HCT116 (cell line): ENCODE results near the gene PHF21A. TPM values are rescaled to one million over a fixed set of nuclear protein-coding genes. Genes with fewer than 3 reads are reported as not detected.
A peak's percentile ranks its signal among the peaks of the same experiment; 100 is the strongest.

ENCODE experiments used
- ATAC-seq: fragments of 200-7000 bp; cut with Tn5 transposase; 2 replicates; pipeline ENCODE4 v1.9.1; 2020; ENCODE audit warnings: mild to moderate bottlenecking, moderate library complexity
- BruUV-seq: library from RNA; stranded (reverse); fragments of 400-500 nt; replicated peaks from 2 replicates; lab custom pipeline; 2021; lab: Mats Ljungman, UMichigan
- CTCF ChIA-PET: fragments of 300-600 bp; sonication (Branson Sonifier 250); formaldehyde crosslinking; loops from one replicate; lab custom pipeline; 2021; ENCODE audit warnings: antibody characterized with exemption; lab: Charles Lee
- POLR2A ChIA-PET: fragments of 300-600, 350-600 bp; sonication (Branson Sonifier 250); formaldehyde crosslinking; loops from one replicate; lab custom pipeline; 2021; ENCODE audit warnings: antibody characterized with exemption; lab: Charles Lee
- RAD21 ChIA-PET, 2 experiments: fragments of 300-600 bp; sonication (Branson Sonifier 250); formaldehyde crosslinking; loops; one replicate each; lab custom pipeline; 2023; ENCODE audit warnings: low total read pairs in 2 of 2; ENCODE audit not compliant: uncharacterized antibody in 2 of 2, unreplicated experiment in 2 of 2, low non-redundant PET in 1 of 2; lab: Charles Lee
- DNase-seq: peaks from one replicate; pipeline ENCODE4 v3.0.0-alpha.2; 2010; ENCODE audit warnings: low read depth, low spot score
- H2AFZ ChIP-seq: fragments of 200-600 bp; shearing (Covaris generic), sonication (generic); 2 replicates; pipeline ENCODE4 v1.6.1; 2017; ENCODE audit warnings: low read depth, mixed run types, mixed read lengths, antibody characterized with exemption, low read length; ENCODE audit not compliant: poor library complexity, severe bottlenecking
- H3K27ac ChIP-seq: 2 replicates; pipeline ENCODE4 v1.5.1; 2012; ENCODE audit warnings: low read depth, low read length
- H3K27me3 ChIP-seq: fragments of 200-600 bp; sonication (generic); 2 replicates; pipeline ENCODE4 v1.6.1; 2016; ENCODE audit warnings: mixed run types, low read length, mixed read lengths; ENCODE audit not compliant: insufficient read depth
- H3K36me3 ChIP-seq, 2 experiments: fragments of 200-500 bp in 1 of 2; fragments of 200-600 bp in 1 of 2; sonication (Bioruptor generic) in 1 of 2; sonication (generic) in 1 of 2; 2 replicates each; pipeline versions ENCODE4 v1.5.1 to v1.6.1; 2014 to 2016; ENCODE audit warnings: low read length in 2 of 2, inconsistent platforms in 1 of 2, mixed read lengths in 1 of 2, mixed run types in 1 of 2; ENCODE audit not compliant: insufficient read depth in 2 of 2, control insufficient read depth in 1 of 2
- H3K4me1 ChIP-seq, 2 experiments: fragments of 200-600 bp in 1 of 2; sonication (generic) in 1 of 2; 2 replicates each; pipeline versions ENCODE4 v1.5.1 to v1.6.1; 2012 to 2017; ENCODE audit warnings: low read length in 2 of 2, inconsistent platforms in 1 of 2, mild to moderate bottlenecking in 1 of 2, mixed read lengths in 1 of 2, mixed run types in 1 of 2, moderate library complexity in 1 of 2; ENCODE audit not compliant: insufficient read depth in 2 of 2, control insufficient read depth in 1 of 2
- H3K4me2 ChIP-seq: fragments of 200-600 bp; sonication (generic); 2 replicates; pipeline ENCODE4 v1.6.1; 2017; ENCODE audit warnings: mixed run types, low read length, mixed read lengths
- H3K4me3 ChIP-seq, 2 experiments: fragments of 200-600 bp in 1 of 2; sonication (generic) in 1 of 2; replicated peaks in 1 of 2; 2 replicates each; pipeline ENCODE4 v1.5.1; 2011 to 2016; ENCODE audit warnings: low read length in 2 of 2, control low read depth in 1 of 2, low read depth in 1 of 2, mild to moderate bottlenecking in 1 of 2, mixed read lengths in 1 of 2, mixed run types in 1 of 2
- H3K79me2 ChIP-seq: fragments of 200-600 bp; sonication (generic); 2 replicates; pipeline ENCODE4 v1.6.1; 2017; ENCODE audit warnings: mild to moderate bottlenecking, mixed run types, low read length, moderate library complexity, mixed read lengths; ENCODE audit not compliant: insufficient read depth
- H3K9ac ChIP-seq: fragments of 200-600 bp; sonication (generic); 2 replicates; pipeline ENCODE4 v1.6.1; 2016; ENCODE audit warnings: low read length, mixed read lengths
- H3K9me2 ChIP-seq: fragments of 200-600 bp; sonication (generic), shearing (Covaris generic); 2 replicates; pipeline ENCODE4 v1.6.1; 2017; ENCODE audit warnings: mixed run types, mild to moderate bottlenecking, moderate library complexity; ENCODE audit not compliant: insufficient read depth
- H3K9me3 ChIP-seq, 2 experiments: fragments of 200-500 bp in 1 of 2; fragments of 200-600 bp in 1 of 2; sonication (Bioruptor generic) in 1 of 2; sonication (generic) in 1 of 2; 2 replicates each; pipeline ENCODE4 v1.6.1; 2014 to 2017; ENCODE audit warnings: low read length in 2 of 2, mixed read lengths in 2 of 2, inconsistent platforms in 1 of 2, low read depth in 1 of 2, mild to moderate bottlenecking in 1 of 2, mixed run types in 1 of 2, moderate library complexity in 1 of 2; ENCODE audit not compliant: control insufficient read depth in 1 of 2, insufficient read depth in 1 of 2
- H4K20me1 ChIP-seq: fragments of 200-600 bp; sonication (generic), shearing (Covaris generic); 2 replicates; pipeline ENCODE4 v1.6.1; 2017; ENCODE audit warnings: mixed run types, mild to moderate bottlenecking, moderate library complexity; ENCODE audit not compliant: insufficient read depth
- JUND ChIP-seq: IDR thresholded peaks from 2 replicates; pipeline ENCODE4 v1.6.1; 2012
- POLR2A ChIP-seq: IDR thresholded peaks from 2 replicates; pipeline ENCODE4 v1.7.0; 2011; ENCODE audit warnings: borderline replicate concordance; ENCODE audit not compliant: insufficient read depth, insufficient read length; ENCODE audit errors: extremely low read depth
- POLR2AphosphoS5 ChIP-seq: IDR thresholded peaks from 2 replicates; pipeline ENCODE4 v1.6.1; 2011; ENCODE audit warnings: mild to moderate bottlenecking, low read depth, low read length, moderate library complexity
- ZFX ChIP-seq: fragments of 450-650 bp; IDR thresholded peaks from 2 replicates; pipeline ENCODE4 v1.6.1; 2017
- intact Hi-C: fragments of 100-400 bp; cut with micrococcal nuclease; formaldehyde crosslinking; loops from 2 replicates; pipeline ENCODE4 v1.10.0; 2022
- total RNA-seq: library from RNA; stranded (reverse); gene quantifications from one replicate; pipeline ENCODE4 v1.2.1, GENCODE V29; 2021; ENCODE audit not compliant: unreplicated experiment
- TF ChIP-seq, protein P1 (sequence below): IDR thresholded peaks from 2 replicates; pipeline ENCODE4 v1.6.1; 2012; ENCODE audit warnings: low read depth
- TF ChIP-seq, protein P2 (sequence below): IDR thresholded peaks from 2 replicates; pipeline ENCODE4 v1.6.1; 2011; ENCODE audit warnings: mild to moderate bottlenecking, low read length, moderate library complexity; ENCODE audit not compliant: insufficient replicate concordance; ENCODE audit errors: extremely low read depth

The PHF21A gene
- total RNA-seq, 1 experiment from 2014 or later, result 27.0 TPM

DNA sequence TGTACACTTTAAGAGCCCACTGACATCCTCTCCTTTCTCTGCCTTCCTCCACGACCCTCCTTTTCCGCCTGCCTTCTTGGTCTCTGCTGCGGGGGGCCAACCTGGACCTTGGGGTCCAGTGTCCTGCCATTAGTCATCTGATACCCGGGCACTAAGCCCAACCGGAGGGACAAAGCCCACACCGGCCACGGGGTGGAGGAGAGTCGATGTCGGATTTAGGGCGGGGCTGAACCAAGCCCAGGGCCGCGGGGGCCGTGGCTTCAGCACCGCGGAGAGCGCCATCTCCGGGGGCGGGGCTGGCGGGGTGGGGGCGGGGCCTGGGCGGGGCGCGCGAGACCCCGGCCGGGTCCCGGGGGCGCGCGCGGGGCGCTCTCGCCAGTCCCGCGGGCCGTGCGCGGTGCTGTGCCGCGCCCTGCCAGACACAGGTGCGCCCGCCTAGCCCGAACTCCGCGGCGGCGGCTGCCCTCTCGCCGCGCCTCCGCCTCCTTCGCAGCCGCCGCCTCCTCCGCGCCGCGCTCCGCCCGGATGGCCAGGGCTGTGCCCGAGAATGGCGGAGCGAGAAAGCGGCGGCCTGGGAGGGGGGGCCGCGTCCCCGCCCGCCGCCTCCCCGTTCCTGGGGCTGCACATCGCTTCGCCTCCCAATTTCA, 235.9 kb downstream of the PHF21A start, which contains the start of gene MAPK8IP1:
MAPK8IP1 (plus strand) TSS at position 378 of the 647 bp plus-strand sequence; CDS start at position 548, 170 bp downstream.
- Histone ChIP-seq H3K27me3 (no peaks in the 10 kb centered on the region), H3K4me3 (peak within 1 kb of the TSS; percentile 16 to 33; a peak in 3 of 4 replicates), H3K4me1 (peaks cover 15 to 23% of the 10 kb centered on the region in 2 experiments; a peak in 3 of 4 replicates), H3K79me2 (no peaks in the 10 kb centered on the region), H4K20me1 (no peaks in the 10 kb centered on the region), H3K9me2 (no peaks in the 10 kb centered on the region), H2AFZ (no peak within 1 kb of the TSS), H3K4me2 (peak within 1 kb of the TSS; percentile 67), H3K36me3 (no peaks in the 10 kb centered on the region), H3K27ac (no peak within 1 kb of the TSS), H3K9me3 (no peaks in the 10 kb centered on the region), H3K9ac (no peak within 1 kb of the TSS)
- TF ChIP-seq POLR2AphosphoS5 (peak; percentile 41; the same call in 1 of the 2 replicates), POLR2A (no peak), JUND (no peak), ZFX (no peak)
- TF ChIP-seq, protein P1, sequence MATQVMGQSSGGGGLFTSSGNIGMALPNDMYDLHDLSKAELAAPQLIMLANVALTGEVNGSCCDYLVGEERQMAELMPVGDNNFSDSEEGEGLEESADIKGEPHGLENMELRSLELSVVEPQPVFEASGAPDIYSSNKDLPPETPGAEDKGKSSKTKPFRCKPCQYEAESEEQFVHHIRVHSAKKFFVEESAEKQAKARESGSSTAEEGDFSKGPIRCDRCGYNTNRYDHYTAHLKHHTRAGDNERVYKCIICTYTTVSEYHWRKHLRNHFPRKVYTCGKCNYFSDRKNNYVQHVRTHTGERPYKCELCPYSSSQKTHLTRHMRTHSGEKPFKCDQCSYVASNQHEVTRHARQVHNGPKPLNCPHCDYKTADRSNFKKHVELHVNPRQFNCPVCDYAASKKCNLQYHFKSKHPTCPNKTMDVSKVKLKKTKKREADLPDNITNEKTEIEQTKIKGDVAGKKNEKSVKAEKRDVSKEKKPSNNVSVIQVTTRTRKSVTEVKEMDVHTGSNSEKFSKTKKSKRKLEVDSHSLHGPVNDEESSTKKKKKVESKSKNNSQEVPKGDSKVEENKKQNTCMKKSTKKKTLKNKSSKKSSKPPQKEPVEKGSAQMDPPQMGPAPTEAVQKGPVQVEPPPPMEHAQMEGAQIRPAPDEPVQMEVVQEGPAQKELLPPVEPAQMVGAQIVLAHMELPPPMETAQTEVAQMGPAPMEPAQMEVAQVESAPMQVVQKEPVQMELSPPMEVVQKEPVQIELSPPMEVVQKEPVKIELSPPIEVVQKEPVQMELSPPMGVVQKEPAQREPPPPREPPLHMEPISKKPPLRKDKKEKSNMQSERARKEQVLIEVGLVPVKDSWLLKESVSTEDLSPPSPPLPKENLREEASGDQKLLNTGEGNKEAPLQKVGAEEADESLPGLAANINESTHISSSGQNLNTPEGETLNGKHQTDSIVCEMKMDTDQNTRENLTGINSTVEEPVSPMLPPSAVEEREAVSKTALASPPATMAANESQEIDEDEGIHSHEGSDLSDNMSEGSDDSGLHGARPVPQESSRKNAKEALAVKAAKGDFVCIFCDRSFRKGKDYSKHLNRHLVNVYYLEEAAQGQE, result peak; percentile 77
- TF ChIP-seq, protein P2, sequence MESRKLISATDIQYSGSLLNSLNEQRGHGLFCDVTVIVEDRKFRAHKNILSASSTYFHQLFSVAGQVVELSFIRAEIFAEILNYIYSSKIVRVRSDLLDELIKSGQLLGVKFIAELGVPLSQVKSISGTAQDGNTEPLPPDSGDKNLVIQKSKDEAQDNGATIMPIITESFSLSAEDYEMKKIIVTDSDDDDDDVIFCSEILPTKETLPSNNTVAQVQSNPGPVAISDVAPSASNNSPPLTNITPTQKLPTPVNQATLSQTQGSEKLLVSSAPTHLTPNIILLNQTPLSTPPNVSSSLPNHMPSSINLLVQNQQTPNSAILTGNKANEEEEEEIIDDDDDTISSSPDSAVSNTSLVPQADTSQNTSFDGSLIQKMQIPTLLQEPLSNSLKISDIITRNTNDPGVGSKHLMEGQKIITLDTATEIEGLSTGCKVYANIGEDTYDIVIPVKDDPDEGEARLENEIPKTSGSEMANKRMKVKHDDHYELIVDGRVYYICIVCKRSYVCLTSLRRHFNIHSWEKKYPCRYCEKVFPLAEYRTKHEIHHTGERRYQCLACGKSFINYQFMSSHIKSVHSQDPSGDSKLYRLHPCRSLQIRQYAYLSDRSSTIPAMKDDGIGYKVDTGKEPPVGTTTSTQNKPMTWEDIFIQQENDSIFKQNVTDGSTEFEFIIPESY, result no peak
- ChIA-PET POLR2A (no interaction called here), CTCF (no interaction called here), RAD21 (no interaction called here)
- no peak for DNase-seq
- peak; percentile 89 for ATAC-seq
- BruUV-seq, result no TSS peak
- intact Hi-C loops, result no loop called here
